ENCODE data around the gene GREB1L.

- TF ChIP-seq, protein P1, sequence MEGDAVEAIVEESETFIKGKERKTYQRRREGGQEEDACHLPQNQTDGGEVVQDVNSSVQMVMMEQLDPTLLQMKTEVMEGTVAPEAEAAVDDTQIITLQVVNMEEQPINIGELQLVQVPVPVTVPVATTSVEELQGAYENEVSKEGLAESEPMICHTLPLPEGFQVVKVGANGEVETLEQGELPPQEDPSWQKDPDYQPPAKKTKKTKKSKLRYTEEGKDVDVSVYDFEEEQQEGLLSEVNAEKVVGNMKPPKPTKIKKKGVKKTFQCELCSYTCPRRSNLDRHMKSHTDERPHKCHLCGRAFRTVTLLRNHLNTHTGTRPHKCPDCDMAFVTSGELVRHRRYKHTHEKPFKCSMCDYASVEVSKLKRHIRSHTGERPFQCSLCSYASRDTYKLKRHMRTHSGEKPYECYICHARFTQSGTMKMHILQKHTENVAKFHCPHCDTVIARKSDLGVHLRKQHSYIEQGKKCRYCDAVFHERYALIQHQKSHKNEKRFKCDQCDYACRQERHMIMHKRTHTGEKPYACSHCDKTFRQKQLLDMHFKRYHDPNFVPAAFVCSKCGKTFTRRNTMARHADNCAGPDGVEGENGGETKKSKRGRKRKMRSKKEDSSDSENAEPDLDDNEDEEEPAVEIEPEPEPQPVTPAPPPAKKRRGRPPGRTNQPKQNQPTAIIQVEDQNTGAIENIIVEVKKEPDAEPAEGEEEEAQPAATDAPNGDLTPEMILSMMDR (IDR thresholded peaks at IDR 0.05): no peak
- TF ChIP-seq POLR2A (IDR thresholded peaks at IDR 0.05): no peak
Observed at GRCh38 chr18:21331065-21331464, 89.0 kb downstream of the GREB1L start.
